Erythroblast (primary cell): ENCODE data around the gene IL6ST.
"Not testable (repeated sequence)": the region's sequence is repeated elsewhere in the genome, so short reads cannot be mapped to it uniquely, and the experiment has no call there.

ENCODE experiments used
- DNase-seq, 2 experiments: peaks; one replicate each; lab custom pipeline; 2025; lab: John Stamatoyannopoulos, UW
- GATA1 ChIP-seq: IDR thresholded peaks from 2 replicates; pipeline ENCODE4 v1.6.1; 2011; ENCODE audit warnings: low read depth, mild to moderate bottlenecking, control low read depth, low read length, moderate library complexity
- POLR2A ChIP-seq: IDR thresholded peaks from 2 replicates; pipeline ENCODE4 v1.6.1; 2011; ENCODE audit warnings: mild to moderate bottlenecking, low read length

IL6ST gene

DNA sequence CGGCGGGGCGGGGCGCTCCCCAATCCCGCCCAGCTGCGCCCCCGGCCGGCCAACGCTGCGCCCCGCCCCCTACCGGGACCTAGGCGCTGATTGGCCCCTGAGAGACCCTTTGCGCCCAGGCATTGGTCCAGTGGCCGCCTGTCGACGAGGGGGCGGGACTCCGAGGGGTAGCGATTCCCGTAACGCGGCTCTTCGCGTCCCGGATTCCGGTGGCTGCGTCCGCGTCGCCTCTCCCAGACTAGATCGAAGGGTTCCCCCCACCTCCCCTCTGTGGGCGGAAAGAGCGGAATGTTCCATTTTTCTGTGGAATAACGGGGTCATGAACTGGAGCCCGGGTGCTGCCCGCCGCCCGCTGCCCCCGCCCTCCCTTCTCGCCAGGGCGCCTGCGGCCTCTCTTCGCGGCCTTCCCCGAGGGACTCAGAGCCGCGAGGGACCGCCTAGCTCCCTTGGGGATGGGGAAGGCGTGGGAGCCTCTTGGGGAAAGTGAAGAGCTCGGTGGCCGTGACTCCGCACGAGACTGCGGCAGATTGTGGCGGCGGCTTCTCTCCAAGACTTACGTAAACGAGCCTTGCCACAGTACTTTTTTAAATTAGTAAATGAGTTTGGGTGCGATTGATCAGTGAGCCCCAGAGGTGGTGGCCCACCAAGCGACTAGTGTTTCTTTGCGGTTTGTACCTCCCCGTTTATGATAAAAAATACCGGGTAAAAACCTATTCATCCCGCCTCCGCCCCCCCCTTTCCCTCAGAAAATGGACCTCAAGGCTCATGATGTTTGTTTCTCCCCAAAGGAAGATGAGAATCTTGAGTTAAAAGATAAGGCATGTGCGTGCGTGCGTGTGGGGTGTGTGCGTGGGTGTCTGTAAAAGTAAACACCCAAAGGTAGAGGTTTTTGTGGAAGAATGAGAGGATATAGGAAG, 493 bp upstream of the IL6ST start:
- TF ChIP-seq POLR2A (peak; percentile 91), GATA1 (no peak)
- DNase-seq, result peak; percentile 95 to 98

DNA sequence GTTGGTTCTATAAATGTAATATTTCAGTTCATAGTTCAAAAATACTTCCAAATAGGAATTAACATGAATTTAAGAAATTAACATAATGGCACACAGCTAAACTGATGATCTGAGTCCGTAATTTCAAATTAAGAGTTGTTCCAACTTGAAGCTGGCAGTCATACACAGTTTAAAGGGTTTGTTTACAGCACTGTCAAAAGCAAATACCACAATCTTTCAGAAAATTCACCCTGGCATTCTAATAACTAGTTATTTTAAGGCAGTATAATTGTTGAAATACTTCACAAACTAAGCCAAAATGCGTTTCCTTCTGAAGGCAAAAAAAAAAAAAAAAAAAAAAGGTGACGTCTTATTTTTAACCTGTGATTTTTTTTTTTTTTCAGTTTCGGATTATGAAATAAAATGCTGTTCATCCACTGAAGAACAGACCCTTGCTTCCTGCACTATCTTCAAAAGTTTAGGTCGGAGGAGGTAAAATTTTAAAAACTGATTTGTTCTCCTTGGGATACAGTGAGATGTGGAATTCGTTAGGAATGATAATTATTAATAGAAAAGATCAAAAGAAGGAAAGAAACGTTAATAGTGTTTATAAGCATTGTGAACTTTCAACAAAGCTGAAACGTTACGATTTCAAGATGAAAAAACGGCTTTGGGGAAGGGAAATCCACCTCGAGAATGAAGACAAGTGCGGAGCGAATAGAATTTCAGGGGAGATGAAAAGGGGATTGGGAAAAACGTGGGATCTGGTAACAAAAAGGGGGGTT, 850 bp downstream of the IL6ST start:
- DNase-seq, result peak; percentile 39 to 67
- no peak for TF ChIP-seq POLR2A
- no peak for TF ChIP-seq GATA1

DNA sequence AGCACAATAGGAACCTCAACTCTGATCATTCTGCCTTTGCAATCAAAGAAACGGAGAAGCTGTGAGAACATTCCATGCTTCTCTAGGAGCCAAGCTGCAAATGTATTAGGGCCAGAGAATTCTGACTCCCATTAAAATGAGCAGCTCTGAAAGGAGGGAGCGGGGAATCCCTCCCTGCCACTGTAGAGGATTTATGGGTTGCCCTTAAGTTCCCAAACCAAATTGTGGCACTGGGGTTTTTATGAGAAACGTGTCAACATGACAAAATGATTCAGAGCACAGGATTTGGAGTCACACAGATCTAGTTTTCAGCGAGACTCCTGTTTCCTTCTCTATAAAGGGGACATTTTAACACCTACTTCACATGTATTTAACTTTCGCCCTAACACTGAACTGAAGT, 1.8 kb downstream of the IL6ST start:
- TF ChIP-seq GATA1, result no peak
- no peak for TF ChIP-seq POLR2A
- peak in 1 of 2 experiments; percentile 37 for DNase-seq

DNA sequence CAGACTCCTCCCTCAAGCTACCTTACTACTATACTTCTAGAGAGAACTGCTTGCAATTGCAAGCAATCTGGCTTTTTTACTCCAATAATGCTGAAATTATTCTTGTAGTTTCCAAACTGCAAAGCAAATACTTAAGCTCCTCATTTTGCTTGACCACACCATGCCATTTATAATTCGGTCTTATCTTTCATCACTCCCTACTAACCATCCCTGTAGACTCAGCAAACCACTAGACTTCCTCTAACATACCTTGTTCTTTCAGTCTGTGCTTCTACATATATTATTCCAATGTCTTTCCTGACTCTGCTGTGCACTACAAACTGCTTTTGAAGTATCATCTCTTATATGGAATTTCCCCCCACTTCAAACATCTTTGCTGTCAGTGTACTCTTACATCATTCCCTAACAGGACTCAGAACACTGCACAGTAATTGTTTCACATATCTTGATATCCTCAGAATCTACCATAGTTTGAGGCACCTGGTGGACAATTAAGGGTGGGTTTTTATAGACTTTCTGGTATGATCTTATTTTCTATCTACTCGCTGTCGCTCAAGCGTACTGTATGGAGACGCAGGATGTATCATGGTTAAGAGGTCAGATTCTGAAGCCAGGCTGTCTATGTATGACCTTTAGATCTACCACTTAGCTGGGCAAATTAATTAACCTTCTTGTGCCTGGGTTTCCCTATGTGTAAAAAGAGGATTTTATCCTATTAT, 2.8 kb downstream of the IL6ST start:
- DNase-seq, result peak in 1 of 2 experiments; percentile 36
- TF ChIP-seq POLR2A (no peak), GATA1 (no peak)

DNA sequence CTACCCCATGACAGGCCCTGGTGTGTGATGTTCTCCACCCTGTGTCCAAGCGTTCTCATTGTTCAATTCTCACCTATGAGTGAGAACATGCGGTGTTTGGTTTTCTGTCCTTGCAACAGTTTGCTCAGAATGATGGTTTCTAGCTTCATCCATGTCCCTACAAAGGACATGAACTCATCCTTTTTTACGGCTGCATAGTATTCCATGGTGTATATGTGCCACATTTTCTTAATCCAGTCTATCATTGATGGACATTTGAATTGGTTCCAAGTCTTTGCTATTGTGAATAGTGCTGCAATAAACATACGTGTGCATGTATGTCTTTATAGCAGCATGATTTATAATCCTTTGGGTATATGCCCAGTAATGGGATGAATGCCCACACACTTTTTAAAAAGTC, 3.9 kb downstream of the IL6ST start:
- DNase-seq, result not testable (repeated sequence)

DNA sequence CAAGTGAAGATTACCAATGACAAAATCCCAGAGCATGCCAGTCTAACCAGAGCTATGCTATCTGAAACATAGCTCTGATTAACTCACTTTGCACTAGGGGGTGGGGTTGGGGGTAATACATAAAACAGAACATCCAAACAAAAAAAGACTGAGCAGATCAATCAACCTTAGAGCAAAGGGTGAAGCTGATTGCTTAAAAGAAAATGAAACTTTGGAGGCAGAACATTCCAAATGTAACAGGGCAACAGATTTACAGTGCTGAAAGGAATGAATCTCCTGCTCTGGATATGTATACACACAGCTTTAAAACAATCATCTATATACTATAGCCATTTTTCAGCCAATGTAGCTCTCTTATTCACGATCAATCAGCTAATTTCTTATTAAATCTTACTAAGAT, 4.9 kb downstream of the IL6ST start:
- TF ChIP-seq GATA1, result no peak
- no peak for TF ChIP-seq POLR2A
- no peak for DNase-seq

DNA sequence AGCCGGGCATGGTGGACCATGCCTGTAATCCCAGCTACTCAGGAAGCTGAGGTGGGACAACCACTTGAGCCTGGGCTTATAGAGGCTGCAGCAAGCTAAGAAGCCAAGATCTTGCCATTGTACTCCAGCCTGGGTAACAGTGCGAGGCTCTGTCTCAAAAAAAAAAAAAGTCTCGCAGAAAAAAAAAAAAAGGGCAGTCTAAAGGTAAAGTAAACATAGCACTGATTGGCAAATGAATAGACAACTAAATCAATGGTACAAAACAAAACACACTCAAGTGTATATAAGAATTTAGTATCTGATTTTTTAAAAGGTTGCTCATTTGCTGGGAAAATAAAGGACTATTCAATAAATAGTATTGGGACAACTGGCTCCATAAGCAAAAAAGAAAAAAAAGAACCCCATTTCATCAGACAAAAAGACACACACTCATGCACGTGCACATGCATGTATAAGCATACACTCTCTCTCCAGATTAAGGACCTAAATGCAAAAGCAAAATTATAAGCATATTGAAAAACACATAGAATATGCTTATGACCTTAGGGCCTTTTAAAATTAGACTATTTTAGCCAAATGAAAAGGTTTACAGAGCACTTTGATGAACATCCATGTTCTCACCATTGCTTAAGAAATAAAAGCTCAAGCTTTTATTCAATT, 5.7 kb downstream of the IL6ST start:
- DNase-seq, result no peak
- TF ChIP-seq POLR2A, result no peak
- no peak for TF ChIP-seq GATA1

DNA sequence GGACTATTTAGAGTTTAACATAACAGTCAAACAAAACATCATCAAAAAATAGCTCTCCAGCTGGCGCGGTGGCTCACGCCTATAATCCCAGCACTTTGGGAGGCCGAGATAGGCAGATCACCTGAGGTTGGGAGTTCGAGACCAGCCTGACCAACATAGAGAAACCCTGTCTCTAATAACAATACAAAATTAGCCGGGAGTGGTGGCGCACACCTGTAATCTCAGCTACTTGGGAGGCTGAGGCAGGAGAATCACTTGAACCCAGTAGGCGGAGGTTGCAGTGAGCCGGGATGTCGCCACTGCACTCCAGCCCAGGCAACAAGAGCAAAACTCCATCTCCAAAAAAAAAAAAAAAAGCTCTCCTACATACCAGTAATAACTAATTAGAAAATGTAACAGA, 6.3 kb downstream of the IL6ST start:
- not testable (repeated sequence) for DNase-seq

DNA sequence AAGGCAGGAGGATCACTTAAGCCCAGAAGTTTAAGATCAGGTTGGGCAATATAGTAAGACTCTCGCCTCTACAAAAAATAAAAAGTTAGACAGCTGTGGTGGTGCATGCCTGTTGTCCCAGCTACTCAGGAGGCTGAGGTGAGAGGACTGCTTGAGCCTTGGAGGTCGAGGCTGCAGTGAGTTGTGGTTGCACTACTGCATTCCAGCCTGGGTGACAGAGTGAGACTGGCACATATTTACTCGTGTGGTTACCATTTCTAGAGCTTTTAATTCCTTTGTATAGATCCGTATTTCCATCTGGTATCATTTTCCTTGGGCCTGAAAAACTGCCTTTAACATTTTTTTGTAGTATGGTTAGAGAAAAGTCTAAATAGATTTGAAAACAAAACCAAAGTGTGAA, 7.8 kb downstream of the IL6ST start:
- TF ChIP-seq POLR2A (no peak), GATA1 (no peak)
- no peak for DNase-seq

DNA sequence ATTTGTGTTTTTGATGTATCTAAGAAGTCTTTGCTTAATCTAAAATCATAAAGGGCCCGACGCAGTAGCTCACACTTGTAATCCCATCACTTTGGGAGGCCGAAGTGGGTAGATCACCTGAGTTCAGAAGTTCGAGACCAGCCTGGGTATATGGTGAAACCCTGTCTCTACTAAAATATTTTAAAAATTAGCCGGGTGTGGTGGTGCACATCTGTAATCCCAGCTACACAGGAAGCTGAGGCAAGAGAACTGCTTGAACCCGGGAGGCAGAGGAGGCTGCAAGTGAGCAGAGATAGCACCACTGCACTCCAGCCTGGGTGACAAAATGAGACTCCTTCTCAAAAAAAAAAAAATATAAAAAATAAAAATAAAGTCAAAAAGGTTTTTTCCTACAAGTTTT, 9.6 kb downstream of the IL6ST start:
- TF ChIP-seq GATA1 (no peak), POLR2A (no peak)
- DNase-seq, result no peak

DNA sequence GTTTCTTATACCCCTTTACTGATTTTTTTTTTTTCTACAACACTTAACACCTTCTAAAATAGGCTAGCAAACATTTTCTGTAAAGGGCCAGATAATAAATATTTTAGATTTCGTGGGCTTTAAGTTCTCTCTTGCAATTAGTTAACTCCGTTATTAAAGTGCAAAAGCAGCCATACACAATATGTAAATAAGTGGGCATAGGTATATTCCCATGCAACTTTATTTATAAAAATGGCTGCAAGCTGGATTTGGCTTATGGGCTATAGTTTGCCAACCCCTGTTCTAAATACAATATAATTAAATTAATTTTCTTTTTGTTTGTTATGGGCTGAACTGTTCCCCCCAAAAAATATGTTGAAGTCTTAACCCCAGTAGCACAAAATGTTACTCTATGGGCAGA, 10.8 kb downstream of the IL6ST start:
- TF ChIP-seq POLR2A, result no peak
- TF ChIP-seq GATA1, result no peak
- DNase-seq, result no peak

DNA sequence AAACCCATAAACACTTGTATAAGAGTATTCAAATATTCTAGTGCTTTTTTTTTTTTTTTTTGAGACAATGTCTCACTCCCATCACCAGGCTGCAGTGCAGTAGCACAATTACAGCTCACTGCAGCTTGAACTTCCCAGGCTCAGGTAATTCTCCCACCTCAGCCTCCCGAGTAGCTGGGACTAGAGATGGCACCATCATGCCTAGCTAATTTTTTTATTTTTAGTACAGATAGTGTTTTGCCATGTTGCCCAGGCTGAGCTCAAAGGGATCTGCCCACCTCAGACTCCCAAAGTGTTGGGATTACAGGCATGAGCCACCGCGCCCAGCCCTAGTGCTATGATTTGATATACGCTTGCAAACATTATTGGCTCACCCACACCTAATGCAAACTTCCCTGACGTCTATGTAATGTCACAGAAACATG, 11.8 kb downstream of the IL6ST start:
- peak in 1 of 2 experiments; percentile 14 for DNase-seq
- no peak for TF ChIP-seq POLR2A
- TF ChIP-seq GATA1, result no peak

DNA sequence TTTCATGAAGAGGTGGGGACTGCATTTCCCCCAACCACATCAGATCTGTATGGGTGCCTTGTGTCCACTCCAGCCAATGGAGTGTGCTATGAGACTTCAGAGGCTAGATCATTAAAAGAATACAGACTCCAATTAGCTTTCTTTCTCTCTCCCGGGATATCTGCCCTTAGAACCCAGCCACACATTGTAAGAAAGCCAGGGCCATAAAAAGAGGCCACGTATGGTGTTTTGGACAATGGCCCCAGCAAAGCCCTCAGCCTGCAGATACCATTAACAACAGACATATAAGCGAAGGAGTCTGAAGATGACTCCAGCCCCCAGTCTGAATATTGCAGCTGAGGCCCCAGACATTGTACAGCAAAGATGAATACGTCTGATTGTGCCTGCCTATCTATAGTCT, 21.5 kb downstream of the IL6ST start:
- no peak for DNase-seq
- no peak for TF ChIP-seq GATA1
- no peak for TF ChIP-seq POLR2A

DNA sequence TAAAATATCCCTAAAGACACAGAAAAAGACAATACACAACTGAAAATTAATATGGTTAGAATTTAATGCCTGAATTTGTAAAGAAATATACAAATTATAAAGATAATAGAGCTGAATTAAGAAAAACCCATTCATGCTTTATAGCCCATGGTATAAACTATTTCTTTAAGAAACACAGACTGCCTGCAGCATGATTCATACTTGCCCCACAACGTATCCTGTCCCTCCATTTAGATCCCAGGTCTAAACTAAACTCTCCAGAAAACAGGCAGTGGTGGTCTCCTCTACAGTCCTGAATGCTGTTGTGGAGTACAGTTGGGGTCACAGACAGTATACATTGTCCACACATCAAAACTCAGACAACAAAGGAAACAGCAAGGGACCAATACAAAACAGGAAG, 24.8 kb downstream of the IL6ST start:
- DNase-seq, result no peak
- TF ChIP-seq POLR2A (no peak), GATA1 (no peak)
